Kidney (tissue), 14 donors: ENCODE results near the gene HS2ST1. TPM values are rescaled to one million over a fixed set of nuclear protein-coding genes. Genes with fewer than 3 reads are reported as not detected.

Experiments
- DNase-seq, 5 donors: peaks; one replicate each; pipeline ENCODE4 v3.0.0-alpha.2; 2013 to 2020
- FAIRE-seq: peaks from 2 replicates; lab custom pipeline; 2012; peaks lifted over from hg19 to GRCh38; lab: Jason Lieb, UNC
- H3K27ac ChIP-seq, 2 donors: one replicate each; pipeline ENCODE4 v1.7.0; 2013; ENCODE audit warnings: low read depth in 2 of 2, low read length in 2 of 2, inconsistent platforms in 1 of 2
- H3K27me3 ChIP-seq: one replicate; pipeline ENCODE4 v1.7.1; 2013; ENCODE audit warnings: low read length, inconsistent platforms; ENCODE audit not compliant: control insufficient read depth, insufficient read depth
- H3K36me3 ChIP-seq, 3 donors: one replicate each; pipeline versions ENCODE4 v1.7.0 to v1.7.1; 2013; ENCODE audit warnings: low read length in 3 of 3, control low read depth in 1 of 3, inconsistent platforms in 1 of 3; ENCODE audit not compliant: insufficient read depth in 3 of 3, control insufficient read depth in 2 of 3
- H3K4me1 ChIP-seq, 3 donors: one replicate each; pipeline versions ENCODE4 v1.7.0 to v1.7.1; 2013; ENCODE audit warnings: low read length in 3 of 3, inconsistent platforms in 1 of 3, low read depth in 1 of 3; ENCODE audit not compliant: control insufficient read depth in 2 of 3, insufficient read depth in 2 of 3
- H3K4me3 ChIP-seq, 3 donors: one replicate each; pipeline versions ENCODE4 v1.7.0 to v1.8.1; 2013; ENCODE audit warnings: low read length in 3 of 3, control low read depth in 1 of 3, inconsistent platforms in 1 of 3
- H3K9ac ChIP-seq, 3 donors: one replicate each; pipeline versions ENCODE4 v1.7.0 to v1.7.1; 2013; ENCODE audit warnings: low read length in 3 of 3, control low read depth in 1 of 3, inconsistent platforms in 1 of 3
- H3K9me3 ChIP-seq, 3 donors: one replicate each; pipeline versions ENCODE4 v1.7.0 to v1.7.1; 2013; ENCODE audit warnings: low read length in 3 of 3, control low read depth in 1 of 3, inconsistent platforms in 1 of 3; ENCODE audit not compliant: control insufficient read depth in 2 of 3, insufficient read depth in 1 of 3
- intact Hi-C: fragments of 100-400 bp; cut with DNase I; formaldehyde crosslinking; loops from one replicate; pipeline ENCODE4 v1.11.1; 2022
- polyA plus RNA-seq: library from polyadenylated mRNA; stranded (reverse); fragments of 350-450 nt; fragmentation: Illumina TruSeq; extraction: RNeasy Lipid Tissue Mini Kit (QIAGEN cat#74804); gene quantifications from one replicate; pipeline ENCODE4 v1.2.3, GENCODE V29; 2014; ENCODE audit warnings: low read depth, low replicate concordance; ENCODE audit not compliant: insufficient read depth
- total RNA-seq: library from RNA; stranded (reverse); fragmentation: NEBNext Ultra II Directional; extraction: Animal tissue kit (Norgen Biotek cat#: 25700); gene quantifications from one replicate; pipeline ENCODE4 v1.2.1, GENCODE V29; 2021
- TF ChIP-seq, protein P1 (sequence below): IDR thresholded peaks from 3 replicates; pipeline ENCODE4 v1.5.1; 2012; ENCODE audit warnings: mild to moderate bottlenecking, moderate library complexity, borderline replicate concordance; ENCODE audit not compliant: insufficient read depth; ENCODE audit errors: extremely low read depth
- donor health status: control.
- donor health status: control.
- donor health status: control.
- donor health status: control.
- donor health status: control.
- donor health status: DM: yes; HTN: yes; CAD: no.
- donor health status: Normal renal cell carcinoma (clear cell type).

HS2ST1 gene
- total and polyA plus RNA-seq, 2 donors from 2014 or later = 10.3 to 27.1 TPM

DNA sequence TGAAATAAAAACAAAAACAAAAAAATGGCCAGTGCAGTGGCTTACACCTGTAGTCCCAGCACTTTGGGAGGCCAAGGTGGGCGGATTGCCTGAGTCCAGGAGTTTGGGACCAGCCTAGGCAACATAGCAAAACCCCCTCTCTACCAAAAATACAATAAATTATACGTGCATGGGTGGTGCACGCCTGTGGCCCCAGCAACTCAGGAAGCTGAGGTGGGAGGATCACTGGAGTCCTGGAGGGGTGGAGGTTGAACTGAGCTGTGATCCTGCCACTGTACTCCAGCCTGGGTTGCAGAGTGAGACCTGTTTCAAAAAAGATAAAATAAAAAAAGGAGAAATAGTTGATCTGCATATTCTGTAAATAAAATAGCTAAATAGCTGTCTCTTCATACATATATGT, 41.2 kb downstream of the HS2ST1 start:
- FAIRE-seq = no peak
- Histone ChIP-seq H3K9me3 (no peaks in the 10 kb centered on the region), H3K4me3 (no peak overlapping the region), H3K4me1 (no peaks in the 10 kb centered on the region), H3K36me3 (no peaks in the 10 kb centered on the region), H3K9ac (no peak overlapping the region), H3K27me3 (no peaks in the 10 kb centered on the region), H3K27ac (no peak overlapping the region)
- intact Hi-C loops = no loop called here
- no peak for DNase-seq
- TF ChIP-seq, protein P1, sequence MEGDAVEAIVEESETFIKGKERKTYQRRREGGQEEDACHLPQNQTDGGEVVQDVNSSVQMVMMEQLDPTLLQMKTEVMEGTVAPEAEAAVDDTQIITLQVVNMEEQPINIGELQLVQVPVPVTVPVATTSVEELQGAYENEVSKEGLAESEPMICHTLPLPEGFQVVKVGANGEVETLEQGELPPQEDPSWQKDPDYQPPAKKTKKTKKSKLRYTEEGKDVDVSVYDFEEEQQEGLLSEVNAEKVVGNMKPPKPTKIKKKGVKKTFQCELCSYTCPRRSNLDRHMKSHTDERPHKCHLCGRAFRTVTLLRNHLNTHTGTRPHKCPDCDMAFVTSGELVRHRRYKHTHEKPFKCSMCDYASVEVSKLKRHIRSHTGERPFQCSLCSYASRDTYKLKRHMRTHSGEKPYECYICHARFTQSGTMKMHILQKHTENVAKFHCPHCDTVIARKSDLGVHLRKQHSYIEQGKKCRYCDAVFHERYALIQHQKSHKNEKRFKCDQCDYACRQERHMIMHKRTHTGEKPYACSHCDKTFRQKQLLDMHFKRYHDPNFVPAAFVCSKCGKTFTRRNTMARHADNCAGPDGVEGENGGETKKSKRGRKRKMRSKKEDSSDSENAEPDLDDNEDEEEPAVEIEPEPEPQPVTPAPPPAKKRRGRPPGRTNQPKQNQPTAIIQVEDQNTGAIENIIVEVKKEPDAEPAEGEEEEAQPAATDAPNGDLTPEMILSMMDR = no peak

DNA sequence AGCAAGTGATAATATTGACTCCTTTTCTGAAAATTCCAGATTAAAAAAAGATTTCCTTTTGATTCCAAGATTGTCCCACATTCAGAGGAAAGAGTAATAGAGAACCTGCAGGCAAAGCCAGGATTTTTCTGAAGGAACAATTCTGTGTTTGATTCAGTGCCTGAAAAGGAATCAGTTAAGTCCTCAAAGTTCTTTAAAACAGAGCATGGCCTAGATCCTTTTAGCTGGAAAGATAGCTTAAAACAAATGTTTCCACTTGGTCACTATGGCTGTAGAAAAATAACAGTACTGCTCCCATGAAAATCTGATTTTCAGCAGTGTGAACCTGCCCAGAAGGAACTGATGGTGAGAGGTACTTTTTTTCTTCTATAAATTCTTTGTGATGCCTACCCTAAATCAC, 41.8 kb downstream of the HS2ST1 start:
- H3K4me1 ChIP-seq = no peaks in the 10 kb centered on the region
- no peak overlapping the region for H3K4me3 ChIP-seq
- no peak overlapping the region for H3K9ac ChIP-seq
- FAIRE-seq (no peak), DNase-seq (no peak)
- no peak overlapping the region for H3K27ac ChIP-seq
- TF ChIP-seq, protein P1 = no peak
- no peaks in the 10 kb centered on the region for H3K36me3 ChIP-seq
- H3K27me3 ChIP-seq = no peaks in the 10 kb centered on the region
- intact Hi-C loops = no loop called here
- no peaks in the 10 kb centered on the region for H3K9me3 ChIP-seq

DNA sequence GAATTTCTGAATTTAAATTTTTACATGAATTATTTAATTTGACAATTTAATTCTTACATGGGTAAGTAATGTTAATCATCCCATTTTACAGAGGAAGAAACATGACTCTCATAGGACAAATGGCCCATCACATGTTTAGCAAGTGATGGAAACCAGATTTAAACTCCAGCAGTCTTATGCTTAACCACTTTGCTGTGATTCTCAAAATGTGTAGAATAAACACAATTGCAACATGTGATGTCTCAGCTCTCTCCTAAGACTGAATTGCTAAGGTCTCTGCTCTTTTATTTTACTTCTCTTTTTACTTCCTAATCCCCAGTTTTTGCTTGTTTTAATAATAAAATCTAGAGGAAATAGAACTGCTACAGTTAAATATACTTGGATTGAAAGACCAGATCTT, 42.8 kb downstream of the HS2ST1 start:
- intact Hi-C loops = no loop called here

More for the DNA sequence above, 42.8 kb downstream of the HS2ST1 start:
- Histone ChIP-seq H3K27ac (no peak overlapping the region), H3K36me3 (no peaks in the 10 kb centered on the region), H3K9me3 (no peaks in the 10 kb centered on the region), H3K4me1 (no peaks in the 10 kb centered on the region), H3K4me3 (no peak overlapping the region), H3K9ac (no peak overlapping the region), H3K27me3 (no peaks in the 10 kb centered on the region)
- no peak for FAIRE-seq
- no peak for DNase-seq
- TF ChIP-seq, protein P1 = no peak
